H9 (cell line): ENCODE results near the gene ATP6V0B. TPM values are rescaled to one million over a fixed set of nuclear protein-coding genes. Genes with fewer than 3 reads are reported as not detected.

Experiments used
- DNase-seq: peaks from one replicate; pipeline ENCODE4 v3.0.0-alpha.2; 2017
- H2AFZ ChIP-seq: one replicate; pipeline ENCODE4 v1.6.1; 2013; ENCODE audit warnings: mild to moderate bottlenecking, low read length, control low read depth, moderate library complexity
- H2AK5ac ChIP-seq: 2 replicates; pipeline ENCODE4 v1.6.1; 2013; ENCODE audit warnings: low read length, control low read depth, mixed read lengths; ENCODE audit not compliant: insufficient read length
- H2BK120ac ChIP-seq: one replicate; pipeline ENCODE4 v1.6.1; 2013; ENCODE audit warnings: low read depth, mild to moderate bottlenecking, low read length, control low read depth, inconsistent platforms; ENCODE audit not compliant: poor library complexity, severe bottlenecking
- H2BK12ac ChIP-seq: 2 replicates; pipeline ENCODE4 v1.6.1; 2013; ENCODE audit warnings: low read length, control low read depth, mixed read lengths, low read depth; ENCODE audit not compliant: insufficient read length
- H2BK15ac ChIP-seq: 2 replicates; pipeline ENCODE4 v1.6.1; 2013; ENCODE audit warnings: low read depth, low read length, control low read depth
- H2BK20ac ChIP-seq: one replicate; pipeline ENCODE4 v1.6.1; 2013; ENCODE audit warnings: low read depth, mild to moderate bottlenecking, low read length, control low read depth, inconsistent platforms; ENCODE audit not compliant: poor library complexity, severe bottlenecking
- H2BK5ac ChIP-seq: 2 replicates; pipeline ENCODE4 v1.6.1; 2013; ENCODE audit warnings: low read length, control low read depth, mixed read lengths; ENCODE audit not compliant: insufficient read length
- H3K14ac ChIP-seq: 2 replicates; pipeline ENCODE4 v1.6.1; 2013; ENCODE audit warnings: low read length, control low read depth; ENCODE audit not compliant: insufficient read depth
- H3K18ac ChIP-seq: 2 replicates; pipeline ENCODE4 v1.6.1; 2013; ENCODE audit warnings: low read depth, mild to moderate bottlenecking, mixed read lengths, low read length, control low read depth; ENCODE audit not compliant: insufficient read length
- H3K23ac ChIP-seq: 2 replicates; pipeline ENCODE4 v1.6.1; 2013; ENCODE audit warnings: low read length, control low read depth, mixed read lengths, low read depth; ENCODE audit not compliant: insufficient read length
- H3K23me2 ChIP-seq: 2 replicates; pipeline ENCODE4 v1.6.1; 2013; ENCODE audit warnings: low read depth, mild to moderate bottlenecking, mixed read lengths, low read length, control low read depth; ENCODE audit not compliant: insufficient read length, poor library complexity, severe bottlenecking
- H3K27ac ChIP-seq: 2 replicates; pipeline ENCODE4 v1.5.1; 2013; ENCODE audit warnings: low read length, control low read depth, mixed read lengths, low read depth; ENCODE audit not compliant: insufficient read length
- H3K27me3 ChIP-seq: 2 replicates; pipeline ENCODE4 v1.6.1; 2013; ENCODE audit warnings: low read length, control low read depth, inconsistent platforms; ENCODE audit not compliant: insufficient read depth
- H3K4ac ChIP-seq: 2 replicates; pipeline ENCODE4 v1.6.1; 2013; ENCODE audit warnings: low read depth, mild to moderate bottlenecking, control low read depth, inconsistent platforms, low read length, moderate library complexity
- H3K4me1 ChIP-seq: 2 replicates; pipeline ENCODE4 v1.6.1; 2013; ENCODE audit warnings: low read length, control low read depth, inconsistent platforms; ENCODE audit not compliant: insufficient read depth
- H3K4me2 ChIP-seq: 2 replicates; pipeline ENCODE4 v1.6.1; 2013; ENCODE audit warnings: low read length, control low read depth, mixed read lengths; ENCODE audit not compliant: insufficient read length, insufficient read depth
- H3K56ac ChIP-seq: 2 replicates; pipeline ENCODE4 v1.6.1; 2013; ENCODE audit warnings: low read depth, mild to moderate bottlenecking, mixed read lengths, low read length, control low read depth; ENCODE audit not compliant: insufficient read length
- H3K79me1 ChIP-seq: 2 replicates; pipeline ENCODE4 v1.6.1; 2013; ENCODE audit warnings: low read depth, mild to moderate bottlenecking, moderate library complexity, low read length, control low read depth, inconsistent platforms; ENCODE audit not compliant: insufficient read depth, poor library complexity, severe bottlenecking
- H3K79me2 ChIP-seq: 2 replicates; pipeline ENCODE4 v1.6.1; 2013; ENCODE audit warnings: low read length, control low read depth, inconsistent platforms; ENCODE audit not compliant: insufficient read depth
- H3K9ac ChIP-seq: 2 replicates; pipeline ENCODE4 v1.6.1; 2013; ENCODE audit warnings: low read length, control low read depth, mixed read lengths; ENCODE audit not compliant: insufficient read length; ENCODE audit errors: extremely low read depth
- H3K9me3 ChIP-seq: one replicate; pipeline ENCODE4 v1.6.1; 2013; ENCODE audit warnings: low read depth, low read length, inconsistent platforms; ENCODE audit not compliant: control insufficient read depth
- H3T11ph ChIP-seq: one replicate; pipeline ENCODE4 v1.6.1; 2013; ENCODE audit warnings: mild to moderate bottlenecking, low read length, control low read depth, inconsistent platforms
- H4K20me1 ChIP-seq: one replicate; pipeline ENCODE4 v1.6.1; 2013; ENCODE audit not compliant: control insufficient read depth, insufficient read length, insufficient read depth
- H4K5ac ChIP-seq: 2 replicates; pipeline ENCODE4 v1.6.1; 2013; ENCODE audit warnings: low read depth, mild to moderate bottlenecking, mixed read lengths, low read length, control low read depth; ENCODE audit not compliant: insufficient read length
- H4K8ac ChIP-seq: replicated peaks from 2 replicates; pipeline ENCODE4 v1.6.1; 2013; ENCODE audit warnings: low read length, control low read depth, mixed read lengths, low read depth; ENCODE audit not compliant: insufficient read length
- H4K91ac ChIP-seq: 2 replicates; pipeline ENCODE4 v1.6.1; 2013; ENCODE audit warnings: low read depth, mild to moderate bottlenecking, moderate library complexity, mixed read lengths, low read length, control low read depth; ENCODE audit not compliant: insufficient read length
- H3K27ac Mint-ChIP-seq, 3 experiments: 2 replicates in 2 of 3; 3 replicates in 1 of 3; pipeline ENCODE4 v1.8.0; 2020 to 2021; ENCODE audit warnings: mixed read lengths in 3 of 3, mild to moderate bottlenecking in 1 of 3, moderate library complexity in 1 of 3
- H3K27me3 Mint-ChIP-seq: 2 replicates; pipeline ENCODE4 v1.8.0; 2021; ENCODE audit warnings: low read depth, mild to moderate bottlenecking, moderate library complexity, mixed read lengths
- H3K36me3 Mint-ChIP-seq, 3 experiments: 2 replicates in 2 of 3; 3 replicates in 1 of 3; pipeline ENCODE4 v1.8.0; 2020 to 2021; ENCODE audit warnings: low read depth in 3 of 3, mixed read lengths in 3 of 3; ENCODE audit not compliant: insufficient read depth in 1 of 3
- H3K4me1 Mint-ChIP-seq, 2 experiments: 2 replicates each; pipeline ENCODE4 v1.8.0; 2020; ENCODE audit warnings: mixed read lengths in 2 of 2
- H3K4me3 Mint-ChIP-seq, 2 experiments: 2 replicates in 1 of 2; 3 replicates in 1 of 2; pipeline ENCODE4 v1.8.0; 2020 to 2021; ENCODE audit warnings: mild to moderate bottlenecking in 2 of 2, mixed read lengths in 2 of 2, moderate library complexity in 1 of 2
- H3K9me3 Mint-ChIP-seq, 2 experiments: 2 replicates in 1 of 2; 3 replicates in 1 of 2; pipeline ENCODE4 v1.8.0; 2020; ENCODE audit warnings: mild to moderate bottlenecking in 2 of 2, mixed read lengths in 2 of 2, moderate library complexity in 1 of 2
- WGBS: extraction: QIAGEN DNeasy Blood & Tissue Kit; methylation state at CpG from one replicate; pipeline ENCODE4 v1.1.7; 2013; ENCODE audit warnings: missing lambda C conversion rate, low lambda C conversion rate, mixed read lengths; ENCODE audit not compliant: insufficient read length; ENCODE audit errors: extremely low coverage; 5-methylcytosine and 5-hydroxymethylcytosine counted together
- total RNA-seq: library from RNA; stranded (reverse); gene quantifications from 2 replicates; pipeline ENCODE4 v1.2.1, GENCODE V29; 2021
- TF ChIP-seq, protein P1 (sequence below): fragments of 200-600 bp; sonication (generic); conservative IDR thresholded peaks from 3 replicates; pipeline ENCODE4 v1.8.0; 2021; ENCODE audit warnings: antibody characterized with exemption, mild to moderate bottlenecking

ATP6V0B gene
- total RNA-seq, 1 experiment from 2014 or later: 131 TPM

DNA sequence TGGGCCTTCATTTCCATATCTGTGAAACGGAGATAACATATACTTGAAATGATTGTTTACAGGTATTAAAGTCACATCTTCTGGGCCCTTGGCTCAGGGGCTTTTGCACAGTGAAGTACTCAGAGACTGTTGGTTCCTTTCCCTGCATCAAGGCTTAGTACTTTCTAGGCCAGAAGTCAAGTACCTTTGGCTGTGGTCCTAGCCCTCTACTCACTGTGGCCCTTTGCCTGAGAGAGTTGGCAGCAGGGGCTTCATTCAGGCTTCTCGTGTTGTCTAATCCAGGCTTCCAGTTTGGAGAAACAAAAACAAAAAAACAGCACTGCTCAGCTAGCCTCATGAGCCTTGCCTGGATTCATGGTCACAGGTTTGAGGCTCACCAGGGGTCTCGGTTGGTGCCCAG, 13.1 kb upstream of the ATP6V0B start:
- H3K9me3 ChIP-seq: no peaks in the 10 kb centered on the region
- H3K14ac ChIP-seq: no peak overlapping the region
- H3K27me3 ChIP-seq: no peaks in the 10 kb centered on the region
- no peak overlapping the region for H3K23ac ChIP-seq
- Mint-ChIP-seq H3K27ac (no peak overlapping the region; a peak in 1 of 7 replicates), H3K4me1 (no peaks in the 10 kb centered on the region), H3K27me3 (no peaks in the 10 kb centered on the region), H3K36me3 (peaks cover 1 to 22% (median 16%) of the 10 kb centered on the region in 3 experiments; a peak in 5 of 7 replicates), H3K4me3 (no peak overlapping the region), H3K9me3 (no peaks in the 10 kb centered on the region)
- H3T11ph ChIP-seq: no peak overlapping the region
- no peak overlapping the region for H3K9ac ChIP-seq
- no peak for DNase-seq
- no peak overlapping the region for H4K91ac ChIP-seq
- no peak overlapping the region for H2BK5ac ChIP-seq
- H4K8ac ChIP-seq: no peak overlapping the region
- no peak overlapping the region for H4K5ac ChIP-seq
- no peaks in the 10 kb centered on the region for H3K23me2 ChIP-seq
- no peak overlapping the region for H2AFZ ChIP-seq
- no peaks in the 10 kb centered on the region for H4K20me1 ChIP-seq
- H3K4ac ChIP-seq: no peak overlapping the region
- no peak overlapping the region for H2BK12ac ChIP-seq
- no peak overlapping the region for H3K27ac ChIP-seq
- H3K4me2 ChIP-seq: no peak overlapping the region
- TF ChIP-seq, protein P1, sequence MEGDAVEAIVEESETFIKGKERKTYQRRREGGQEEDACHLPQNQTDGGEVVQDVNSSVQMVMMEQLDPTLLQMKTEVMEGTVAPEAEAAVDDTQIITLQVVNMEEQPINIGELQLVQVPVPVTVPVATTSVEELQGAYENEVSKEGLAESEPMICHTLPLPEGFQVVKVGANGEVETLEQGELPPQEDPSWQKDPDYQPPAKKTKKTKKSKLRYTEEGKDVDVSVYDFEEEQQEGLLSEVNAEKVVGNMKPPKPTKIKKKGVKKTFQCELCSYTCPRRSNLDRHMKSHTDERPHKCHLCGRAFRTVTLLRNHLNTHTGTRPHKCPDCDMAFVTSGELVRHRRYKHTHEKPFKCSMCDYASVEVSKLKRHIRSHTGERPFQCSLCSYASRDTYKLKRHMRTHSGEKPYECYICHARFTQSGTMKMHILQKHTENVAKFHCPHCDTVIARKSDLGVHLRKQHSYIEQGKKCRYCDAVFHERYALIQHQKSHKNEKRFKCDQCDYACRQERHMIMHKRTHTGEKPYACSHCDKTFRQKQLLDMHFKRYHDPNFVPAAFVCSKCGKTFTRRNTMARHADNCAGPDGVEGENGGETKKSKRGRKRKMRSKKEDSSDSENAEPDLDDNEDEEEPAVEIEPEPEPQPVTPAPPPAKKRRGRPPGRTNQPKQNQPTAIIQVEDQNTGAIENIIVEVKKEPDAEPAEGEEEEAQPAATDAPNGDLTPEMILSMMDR: no peak
- H3K56ac ChIP-seq: no peak overlapping the region
- H2BK20ac ChIP-seq: no peak overlapping the region
- WGBS: no CpG with 5 or more reads among the region's 3 CpGs
- no peak overlapping the region for H3K18ac ChIP-seq
- no peaks in the 10 kb centered on the region for H3K4me1 ChIP-seq
- H2BK15ac ChIP-seq: no peak overlapping the region
- H2AK5ac ChIP-seq: no peak overlapping the region
- no peaks in the 10 kb centered on the region for H3K79me2 ChIP-seq
- H3K79me1 ChIP-seq: no peaks in the 10 kb centered on the region
- H2BK120ac ChIP-seq: no peak overlapping the region
